Progenitor cell of endocrine pancreas (in vitro differentiated cells): ENCODE measurements around the gene DLD. TPM values are rescaled to one million over a fixed set of nuclear protein-coding genes. Genes with fewer than 3 reads are reported as not detected.
"Not testable (repeated sequence)": the region's sequence is repeated elsewhere in the genome, so short reads cannot be mapped to it uniquely, and the experiment has no call there.

ENCODE experiments used
- DNase-seq: peaks from one replicate; pipeline ENCODE4 v3.0.0; 2021; ENCODE audit warnings: low spot score; ENCODE audit not compliant: unreplicated experiment
- H3K27ac Mint-ChIP-seq: 2 replicates; pipeline ENCODE4 v1.8.0; 2021; ENCODE audit warnings: mild to moderate bottlenecking, moderate library complexity, mixed read lengths
- H3K27me3 Mint-ChIP-seq: 2 replicates; pipeline ENCODE4 v1.8.0; 2021; ENCODE audit warnings: mixed read lengths
- H3K36me3 Mint-ChIP-seq: 2 replicates; pipeline ENCODE4 v1.8.0; 2022; ENCODE audit warnings: mixed read lengths; ENCODE audit not compliant: insufficient read depth
- H3K4me1 Mint-ChIP-seq: 2 replicates; pipeline ENCODE4 v1.8.0; 2021; ENCODE audit warnings: low read depth, mixed read lengths
- H3K4me3 Mint-ChIP-seq: 2 replicates; pipeline ENCODE4 v1.8.0; 2021; ENCODE audit warnings: low read depth, mild to moderate bottlenecking, moderate library complexity, mixed read lengths
- H3K9me3 Mint-ChIP-seq: 2 replicates; pipeline ENCODE4 v1.8.0; 2021; ENCODE audit warnings: low read depth, mixed read lengths
- total RNA-seq: library from RNA; stranded (reverse); gene quantifications from 2 replicates; pipeline ENCODE4 v1.2.1, GENCODE V29; 2021
- TF ChIP-seq, protein P1 (sequence below): fragments of 200-600 bp; sonication (generic); IDR thresholded peaks from one replicate; pipeline ENCODE4 v1.5.0; 2021; ENCODE audit warnings: antibody characterized with exemption, mild to moderate bottlenecking; ENCODE audit not compliant: unreplicated experiment

Gene DLD
- total RNA-seq, 1 donor from 2014 or later: 75.7 TPM

DNA sequence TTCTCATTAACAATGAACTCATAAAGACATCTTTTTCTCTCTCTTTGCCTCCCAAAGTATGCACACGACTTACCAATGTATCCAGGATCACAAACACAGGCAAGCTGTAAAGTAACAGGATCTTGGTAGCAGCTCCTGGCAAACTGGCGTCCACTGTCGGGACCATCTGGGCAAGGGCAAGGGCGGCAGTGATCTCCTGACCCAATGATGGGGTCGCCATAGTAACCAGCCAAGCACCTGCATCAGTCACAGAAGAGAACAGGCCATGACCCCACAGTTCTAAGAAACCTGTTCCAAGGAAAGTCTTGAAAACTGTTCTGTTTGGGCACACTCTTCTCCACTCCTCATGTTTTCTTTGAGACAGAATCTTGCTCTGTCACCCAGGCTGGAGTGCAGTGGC lies 64.4 kb downstream of the DLD start:
- TF ChIP-seq, protein P1, sequence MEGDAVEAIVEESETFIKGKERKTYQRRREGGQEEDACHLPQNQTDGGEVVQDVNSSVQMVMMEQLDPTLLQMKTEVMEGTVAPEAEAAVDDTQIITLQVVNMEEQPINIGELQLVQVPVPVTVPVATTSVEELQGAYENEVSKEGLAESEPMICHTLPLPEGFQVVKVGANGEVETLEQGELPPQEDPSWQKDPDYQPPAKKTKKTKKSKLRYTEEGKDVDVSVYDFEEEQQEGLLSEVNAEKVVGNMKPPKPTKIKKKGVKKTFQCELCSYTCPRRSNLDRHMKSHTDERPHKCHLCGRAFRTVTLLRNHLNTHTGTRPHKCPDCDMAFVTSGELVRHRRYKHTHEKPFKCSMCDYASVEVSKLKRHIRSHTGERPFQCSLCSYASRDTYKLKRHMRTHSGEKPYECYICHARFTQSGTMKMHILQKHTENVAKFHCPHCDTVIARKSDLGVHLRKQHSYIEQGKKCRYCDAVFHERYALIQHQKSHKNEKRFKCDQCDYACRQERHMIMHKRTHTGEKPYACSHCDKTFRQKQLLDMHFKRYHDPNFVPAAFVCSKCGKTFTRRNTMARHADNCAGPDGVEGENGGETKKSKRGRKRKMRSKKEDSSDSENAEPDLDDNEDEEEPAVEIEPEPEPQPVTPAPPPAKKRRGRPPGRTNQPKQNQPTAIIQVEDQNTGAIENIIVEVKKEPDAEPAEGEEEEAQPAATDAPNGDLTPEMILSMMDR: no peak
- Mint-ChIP-seq H3K27ac (no peak overlapping the region), H3K4me3 (no peak overlapping the region), H3K36me3 (peaks cover 52% of the 10 kb centered on the region), H3K27me3 (no peaks in the 10 kb centered on the region), H3K9me3 (no peaks in the 10 kb centered on the region), H3K4me1 (peaks cover 23% of the 10 kb centered on the region)
- DNase-seq: no peak

DNA sequence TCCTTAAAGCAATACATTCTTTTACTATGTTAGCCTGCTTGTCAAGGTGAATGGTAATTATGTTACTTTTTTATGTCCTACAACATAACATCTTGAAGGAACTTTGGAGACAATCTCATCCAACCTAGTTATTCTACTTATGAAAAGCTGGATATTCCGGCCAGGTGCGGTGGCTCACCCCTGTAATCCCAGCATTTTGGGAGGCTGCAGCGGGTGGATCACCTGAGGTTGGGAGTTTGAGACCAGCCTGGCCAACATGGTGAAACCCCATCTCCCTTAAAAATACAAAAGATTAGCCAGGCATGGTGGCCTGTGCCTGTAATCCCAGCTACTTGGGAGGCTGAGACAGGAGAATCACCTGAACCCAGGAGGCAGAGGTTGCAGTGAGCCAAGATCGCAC lies 66.0 kb downstream of the DLD start:
- Mint-ChIP-seq H3K4me1 (peaks cover 17% of the 10 kb centered on the region), H3K36me3 (peaks cover 46% of the 10 kb centered on the region)
- H3K27me3 Mint-ChIP-seq, H3K4me3 Mint-ChIP-seq, DNase-seq, H3K9me3 Mint-ChIP-seq, H3K27ac Mint-ChIP-seq: not testable (repeated sequence)

DNA sequence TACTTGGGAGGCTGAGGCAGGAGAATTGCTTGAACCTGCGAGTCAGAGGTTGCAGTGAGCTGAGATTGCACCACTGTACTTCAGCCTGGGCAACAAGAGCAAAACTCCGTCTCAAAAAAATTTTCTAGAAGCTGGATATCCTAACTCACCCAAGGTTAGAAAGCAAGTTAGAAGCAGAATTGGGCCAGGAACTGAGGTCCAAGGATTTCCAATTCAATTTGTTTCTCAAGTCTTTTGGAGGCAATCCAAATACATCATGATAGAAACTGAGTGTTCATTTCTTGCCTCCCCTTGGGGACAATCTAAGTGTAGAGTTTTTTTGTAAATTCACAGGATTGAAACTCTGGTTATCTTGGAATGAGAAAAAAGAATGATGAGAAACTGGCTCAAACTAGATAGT lies 66.5 kb downstream of the DLD start:
- Mint-ChIP-seq H3K36me3 (peaks cover 47% of the 10 kb centered on the region), H3K4me1 (peaks cover 13% of the 10 kb centered on the region), H3K27me3 (no peaks in the 10 kb centered on the region), H3K9me3 (no peaks in the 10 kb centered on the region), H3K27ac (no peak overlapping the region), H3K4me3 (no peak overlapping the region)
- DNase-seq: no peak
- TF ChIP-seq, protein P1: no peak

DNA sequence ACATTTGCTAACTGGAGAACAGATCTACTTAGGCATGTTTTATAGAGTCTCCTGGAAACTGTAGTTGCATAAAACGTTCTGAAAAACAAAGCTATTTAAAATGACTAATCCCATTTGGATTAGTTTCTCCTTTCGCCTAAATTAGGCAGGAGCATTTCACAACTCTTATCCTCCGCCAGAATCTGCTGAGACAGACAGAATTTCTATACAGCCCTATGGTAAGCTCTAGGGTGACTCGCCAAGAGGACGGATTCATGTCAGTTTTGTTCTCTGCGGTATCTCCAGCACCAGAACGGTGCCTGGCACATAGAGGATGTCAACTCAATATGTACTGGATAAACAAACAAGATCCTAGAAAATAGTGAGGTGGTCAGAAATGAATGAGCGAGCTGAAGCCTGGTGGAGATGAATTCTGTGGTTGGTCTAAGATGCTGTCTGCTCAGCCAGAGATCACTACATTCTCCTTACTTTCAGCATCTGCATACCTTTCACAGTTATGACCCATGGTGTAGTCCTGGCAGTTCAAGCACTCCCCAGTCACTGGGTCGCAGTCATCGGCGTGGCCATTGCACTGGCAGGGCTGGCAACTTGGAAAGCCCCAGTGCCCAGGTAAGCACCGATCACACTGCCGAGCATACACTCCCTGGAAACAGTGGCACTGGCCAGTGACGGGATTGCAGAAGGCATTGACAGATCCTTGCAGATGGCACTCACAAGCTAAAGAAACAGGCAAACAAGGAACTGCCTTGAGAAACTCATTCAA lies 68.0 kb downstream of the DLD start:
- Mint-ChIP-seq H3K9me3 (no peaks in the 10 kb centered on the region), H3K27me3 (no peaks in the 10 kb centered on the region), H3K36me3 (peaks cover 43% of the 10 kb centered on the region), H3K4me1 (no peaks in the 10 kb centered on the region), H3K27ac (no peak overlapping the region), H3K4me3 (no peak overlapping the region)
- no peak for DNase-seq
- TF ChIP-seq, protein P1: no peak

- TF ChIP-seq, protein P1: no peak
- Mint-ChIP-seq H3K36me3 (peaks cover 44% of the 10 kb centered on the region), H3K4me3 (no peak overlapping the region), H3K4me1 (no peaks in the 10 kb centered on the region), H3K27me3 (no peaks in the 10 kb centered on the region), H3K27ac (no peak overlapping the region), H3K9me3 (no peaks in the 10 kb centered on the region)
- no peak for DNase-seq
These were observed 68.5 kb downstream of the DLD start for GRCh38 chr7:107959527-107959898.

DNA sequence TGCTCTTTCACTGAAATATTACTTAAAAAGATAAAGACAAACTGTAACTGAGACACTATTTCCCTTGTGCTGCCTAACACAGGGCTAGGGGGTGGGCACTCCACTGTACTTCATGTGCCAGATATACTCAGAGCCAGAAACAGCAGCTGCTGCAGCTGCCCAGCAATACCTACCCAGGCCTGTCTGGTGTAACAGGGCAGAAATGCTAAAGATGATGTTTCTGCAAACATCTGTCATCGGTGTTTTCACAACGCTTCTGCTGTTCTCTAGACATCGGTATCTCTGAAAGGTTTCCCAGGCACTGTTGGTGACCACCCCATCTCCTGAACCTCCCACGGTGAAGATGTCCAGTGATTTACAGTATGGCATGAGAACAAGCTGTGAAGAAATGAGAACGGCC lies 69.3 kb downstream of the DLD start:
- H3K4me1 Mint-ChIP-seq: no peaks in the 10 kb centered on the region
- H3K4me3 Mint-ChIP-seq: no peak overlapping the region
- no peaks in the 10 kb centered on the region for H3K9me3 Mint-ChIP-seq
- TF ChIP-seq, protein P1: no peak
- H3K36me3 Mint-ChIP-seq: peaks cover 49% of the 10 kb centered on the region
- no peaks in the 10 kb centered on the region for H3K27me3 Mint-ChIP-seq
- no peak overlapping the region for H3K27ac Mint-ChIP-seq
- DNase-seq: no peak
